GM23248 (cell line): ENCODE data around the gene HAND2. TPM values are rescaled to one million over a fixed set of nuclear protein-coding genes. Genes with fewer than 3 reads are reported as not detected.
A peak's percentile ranks its signal among the peaks of the same experiment; 100 is the strongest.

Source experiments
- DNase-seq: peaks from one replicate; pipeline ENCODE4 v3.0.0-alpha.2; 2015
- H2AFZ ChIP-seq: fragments of 200-600 bp; sonication (generic); 2 replicates; pipeline ENCODE4 v1.6.1; 2016; ENCODE audit warnings: antibody characterized with exemption
- H3F3A ChIP-seq: fragments of 200-600 bp; sonication (generic); 2 replicates; pipeline ENCODE4 v1.6.1; 2016; ENCODE audit warnings: mild to moderate bottlenecking, antibody characterized with exemption, mixed run types; ENCODE audit not compliant: insufficient read depth
- H3K27ac ChIP-seq: fragments of 200-600 bp; sonication (generic); 2 replicates; pipeline ENCODE4 v1.5.1; 2016; ENCODE audit warnings: mild to moderate bottlenecking
- H3K27me3 ChIP-seq: fragments of 200-600 bp; sonication (generic); replicated peaks from 2 replicates; pipeline ENCODE4 v1.6.1; 2016; ENCODE audit warnings: mild to moderate bottlenecking; ENCODE audit not compliant: insufficient read depth
- H3K36me3 ChIP-seq: fragments of 200-600 bp; sonication (generic); 2 replicates; pipeline ENCODE4 v1.6.1; 2016; ENCODE audit warnings: low read depth, mild to moderate bottlenecking
- H3K4me1 ChIP-seq: fragments of 200-600 bp; sonication (generic); 2 replicates; pipeline ENCODE4 v1.6.1; 2016; ENCODE audit warnings: mild to moderate bottlenecking; ENCODE audit not compliant: insufficient read depth
- H3K4me2 ChIP-seq: fragments of 200-600 bp; sonication (generic); one replicate; pipeline ENCODE4 v1.6.1; 2016; ENCODE audit warnings: mild to moderate bottlenecking; ENCODE audit not compliant: unreplicated experiment
- H3K4me3 ChIP-seq: fragments of 200-600 bp; sonication (generic); 2 replicates; pipeline ENCODE4 v1.5.1; 2016; ENCODE audit warnings: mild to moderate bottlenecking
- H3K79me2 ChIP-seq: fragments of 200-600 bp; sonication (generic); 2 replicates; pipeline ENCODE4 v1.6.1; 2016; ENCODE audit warnings: mild to moderate bottlenecking; ENCODE audit not compliant: insufficient read depth
- H3K9ac ChIP-seq: fragments of 200-600 bp; sonication (generic); 2 replicates; pipeline ENCODE4 v1.6.1; 2016; ENCODE audit warnings: mild to moderate bottlenecking
- H3K9me2 ChIP-seq: fragments of 200-600 bp; sonication (generic); 2 replicates; pipeline ENCODE4 v1.6.1; 2016; ENCODE audit warnings: mixed run types, mild to moderate bottlenecking, moderate library complexity; ENCODE audit not compliant: insufficient read depth
- H3K9me3 ChIP-seq: fragments of 200-600 bp; sonication (generic); one replicate; pipeline ENCODE4 v1.6.1; 2017; ENCODE audit warnings: low read depth
- H4K20me1 ChIP-seq: fragments of 200-600 bp; sonication (generic); 2 replicates; pipeline ENCODE4 v1.6.0; 2016; ENCODE audit not compliant: insufficient read depth
- EZH2 ChIP-seq: fragments of 200-600 bp; sonication (generic); IDR thresholded peaks from 2 replicates; pipeline ENCODE4 v1.6.1; 2018; ENCODE audit warnings: antibody characterized with exemption, mild to moderate bottlenecking; ENCODE audit not compliant: insufficient read depth, poor library complexity, severe bottlenecking
- EZH2phosphoT487 ChIP-seq: fragments of 200-600 bp; sonication (generic); IDR thresholded peaks from 2 replicates; pipeline ENCODE4 v1.6.1; 2018; ENCODE audit warnings: antibody characterized with exemption, moderate library complexity, mild to moderate bottlenecking, low read depth; ENCODE audit not compliant: insufficient read depth
- WGBS, 2 experiments: methylation state at CpG; one replicate each; pipeline ENCODE4 v1.1.6; 2015 to 2017; ENCODE audit warnings: low lambda C conversion rate in 2 of 2, low coverage in 1 of 2; ENCODE audit errors: missing lambda C conversion rate in 2 of 2; 5-methylcytosine and 5-hydroxymethylcytosine counted together
- in situ Hi-C: fragments of 300-500 bp; cut with MboI; formaldehyde crosslinking; loops from 2 replicates; pipeline ENCODE4 v1.15.0; 2020
- polyA plus RNA-seq: library from polyadenylated mRNA; unstranded; fragments of >200 nt; fragmentation: Nextera tagmentation; extraction: Ambion mirVana; gene quantifications from 2 replicates; pipeline ENCODE4 v1.2.1, GENCODE V29; 2016
- total RNA-seq: library from RNA; depleted of rRNA; stranded (reverse); fragments of >200 nt; shearing (Covaris generic); gene quantifications from 2 replicates; pipeline ENCODE4 v1.2.3, GENCODE V29; 2014

Gene HAND2
- total and polyA plus RNA-seq, 2 experiments from 2014 or later: 11.2 to 19.3 TPM

DNA sequence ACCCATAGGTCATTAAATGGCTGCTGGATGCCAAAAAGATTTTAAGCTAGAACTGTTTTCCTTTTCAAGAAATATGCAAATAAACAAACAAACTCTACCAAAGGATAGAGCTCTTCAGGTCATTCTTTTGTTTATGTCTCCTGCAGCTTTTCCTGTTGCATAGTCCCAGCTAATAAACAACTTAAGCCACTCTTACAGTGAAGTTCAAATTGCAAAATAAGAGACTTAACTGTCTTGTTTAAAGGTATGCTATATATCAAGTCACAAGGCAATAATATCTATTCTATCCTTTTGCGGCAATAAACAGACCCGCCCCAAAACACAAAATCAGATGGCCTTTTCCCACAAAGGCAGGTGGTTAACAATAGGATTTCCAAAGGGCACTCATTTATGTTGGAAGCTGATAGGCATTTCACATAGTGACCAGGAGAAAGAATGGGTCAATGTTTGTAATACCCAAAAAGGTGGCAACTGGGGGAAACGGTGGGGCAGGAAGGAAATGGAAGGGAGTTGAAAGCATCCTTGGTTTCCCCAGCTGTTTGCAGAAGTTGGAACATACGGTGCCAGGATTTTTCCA, 15.3 kb downstream of the HAND2 start:
- in situ Hi-C loops: loop anchor here (25.0 kb wide), 1 partner anchor 798 kb away; no protein-coding TSS in a partner anchor
- Histone ChIP-seq H2AFZ (no peak overlapping the region), H3K79me2 (peaks cover 12% of the 10 kb centered on the region; the same call in 1 of the 2 replicates), H3K4me2 (no peak overlapping the region), H3K27me3 (no peaks in the 10 kb centered on the region), H3K9me2 (no peaks in the 10 kb centered on the region), H3K27ac (no peak overlapping the region), H3K36me3 (no peaks in the 10 kb centered on the region; the same call in 1 of the 2 replicates), H3K4me3 (no peak overlapping the region), H3K9ac (no peak overlapping the region), H4K20me1 (no peaks in the 10 kb centered on the region), H3K9me3 (no peaks in the 10 kb centered on the region), H3K4me1 (peaks cover 17% of the 10 kb centered on the region), H3F3A (peaks cover 27% of the 10 kb centered on the region)
- TF ChIP-seq EZH2phosphoT487 (no peak), EZH2 (no peak)
- DNase-seq: no peak
- WGBS, 2 experiments: 94 to 96% methylated on average over 4 of the region's 4 CpGs

DNA sequence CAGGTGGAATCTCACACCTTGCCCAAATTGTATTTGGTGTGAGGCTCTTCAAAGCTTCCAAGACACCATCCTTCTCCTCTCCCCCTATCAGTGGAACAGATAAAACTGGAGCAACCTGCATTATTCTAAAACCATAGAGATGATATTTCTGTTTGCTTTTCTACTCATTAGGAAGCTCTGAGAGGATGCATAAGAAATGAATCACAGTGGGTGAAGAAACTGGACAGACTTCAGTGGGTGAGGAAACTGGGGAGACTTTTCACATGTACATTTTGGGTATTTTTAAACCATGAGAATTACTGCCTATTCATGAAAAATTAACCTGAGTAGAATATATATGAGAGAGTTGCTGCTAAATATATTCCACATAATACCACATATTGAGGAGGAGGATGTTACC, 16.4 kb downstream of the HAND2 start:
- Histone ChIP-seq H3K4me3 (no peak overlapping the region), H3F3A (peaks cover 24% of the 10 kb centered on the region), H3K79me2 (peaks cover 14% of the 10 kb centered on the region; the same call in 1 of the 2 replicates), H3K9ac (no peak overlapping the region), H3K9me2 (no peaks in the 10 kb centered on the region), H2AFZ (no peak overlapping the region), H3K4me1 (peaks cover 10% of the 10 kb centered on the region), H3K36me3 (no peaks in the 10 kb centered on the region; the same call in 1 of the 2 replicates), H3K27ac (peak overlapping the region; percentile 32; the same call in 1 of the 2 replicates), H4K20me1 (no peaks in the 10 kb centered on the region), H3K4me2 (peak overlapping the region; percentile 1), H3K27me3 (no peaks in the 10 kb centered on the region), H3K9me3 (no peaks in the 10 kb centered on the region)
- TF ChIP-seq EZH2 (no peak), EZH2phosphoT487 (no peak)
- in situ Hi-C loops: loop anchor here (25.0 kb wide), 1 partner anchor 799 kb away; no protein-coding TSS in a partner anchor
- DNase-seq: peak; percentile 70

DNA sequence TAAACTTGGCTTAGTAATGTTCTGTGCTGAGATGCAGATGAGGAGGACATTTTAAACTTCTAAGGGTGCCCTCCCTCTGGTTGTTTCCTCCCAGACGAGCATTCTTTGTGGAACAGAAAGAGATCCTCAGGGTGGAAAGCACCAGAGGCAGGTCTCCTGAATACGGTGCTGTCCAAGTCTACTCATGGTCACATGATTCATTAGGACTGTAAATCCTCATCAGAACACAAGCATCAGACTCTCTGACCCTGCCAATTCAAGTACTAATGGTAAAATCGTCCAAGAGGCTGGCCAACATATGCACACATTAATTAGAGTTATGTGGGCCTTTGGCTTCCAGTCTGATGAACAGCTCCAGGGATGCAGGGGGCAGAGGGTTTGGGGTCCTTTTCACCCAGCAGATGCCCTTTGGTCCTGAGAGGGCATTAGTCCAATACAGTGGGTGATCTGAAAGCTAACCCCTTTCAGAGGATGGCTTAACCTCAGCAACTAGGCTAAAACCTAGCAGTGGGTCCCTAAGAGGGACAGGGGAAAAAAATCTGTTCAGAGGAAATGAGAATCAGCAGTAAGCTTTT, 18.2 kb downstream of the HAND2 start:
- Histone ChIP-seq H3K27ac (no peak overlapping the region), H3K9ac (no peak overlapping the region), H2AFZ (no peak overlapping the region), H4K20me1 (no peaks in the 10 kb centered on the region), H3K79me2 (peaks cover 14% of the 10 kb centered on the region; the same call in 1 of the 2 replicates), H3K4me3 (no peak overlapping the region), H3F3A (peaks cover 24% of the 10 kb centered on the region), H3K4me1 (peaks cover 10% of the 10 kb centered on the region), H3K36me3 (no peaks in the 10 kb centered on the region; the same call in 1 of the 2 replicates), H3K9me3 (no peaks in the 10 kb centered on the region), H3K9me2 (no peaks in the 10 kb centered on the region), H3K27me3 (no peaks in the 10 kb centered on the region), H3K4me2 (no peak overlapping the region)
- 42 to 44% methylated on average over 3 of the region's 3 CpGs for WGBS, 2 experiments
- no peak for DNase-seq
- in situ Hi-C loops: loop anchor here (25.0 kb wide), 1 partner anchor 800 kb away; no protein-coding TSS in a partner anchor
- no peak for TF ChIP-seq EZH2phosphoT487
- no peak for TF ChIP-seq EZH2

DNA sequence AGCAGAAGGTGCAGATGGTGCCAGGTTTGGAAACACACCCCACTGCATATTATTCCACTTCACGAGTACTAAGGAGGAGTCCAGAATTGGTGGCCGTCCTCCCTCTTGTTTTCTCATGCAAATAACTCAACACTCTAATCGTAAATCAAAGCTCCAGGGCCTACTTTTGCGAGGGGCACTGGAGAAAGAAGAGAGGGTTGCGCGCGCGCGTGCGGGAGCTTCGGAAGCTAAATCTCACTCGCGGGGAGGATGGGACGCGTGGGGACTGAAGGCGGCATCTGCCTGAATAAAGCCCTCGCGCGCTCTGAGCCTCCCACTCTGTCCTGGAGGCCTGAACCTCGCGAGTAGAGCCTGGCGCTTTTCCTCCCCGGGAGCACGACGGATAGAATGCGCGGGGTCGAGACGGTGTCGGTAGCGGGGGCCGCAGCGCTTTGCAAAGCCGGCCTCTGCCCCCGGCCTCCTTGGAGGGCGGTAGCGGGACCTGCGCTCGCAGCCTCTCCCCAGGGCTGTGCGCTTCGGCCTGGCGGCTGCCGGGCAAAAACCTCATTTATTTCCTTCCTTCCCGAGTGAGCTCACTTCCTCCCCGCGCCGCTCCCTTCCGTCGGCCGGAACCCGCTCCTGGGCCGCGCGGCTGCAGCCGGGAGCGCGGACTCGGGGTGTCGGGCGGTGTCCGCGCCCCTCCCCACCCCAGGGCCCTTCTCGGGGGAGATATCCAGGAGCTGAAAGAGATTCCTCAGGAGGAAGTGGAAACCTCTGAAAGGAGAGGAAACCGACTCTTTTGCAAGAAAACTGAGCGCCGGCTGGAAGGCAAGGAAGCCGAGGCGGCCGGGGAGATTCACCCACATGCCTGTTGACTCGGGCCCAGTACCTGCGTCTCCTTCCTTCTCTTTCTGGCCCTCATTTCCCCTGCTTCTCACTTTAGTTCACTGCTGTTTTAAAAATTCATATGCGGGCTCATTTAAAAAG, 20.7 kb downstream of the HAND2 start:
- DNase-seq: peak; percentile 86
- peaks cover 14% of the 10 kb centered on the region; the same call in 1 of the 2 replicates for H3K79me2 ChIP-seq
- H3F3A ChIP-seq: peaks cover 24% of the 10 kb centered on the region
- peak overlapping the region; percentile 91 for H2AFZ ChIP-seq
- no peaks in the 10 kb centered on the region for H3K9me3 ChIP-seq
- in situ Hi-C loops: loop anchor here (25.0 kb wide), 1 partner anchor 803 kb away; no protein-coding TSS in a partner anchor
- H3K9ac ChIP-seq: peak overlapping the region; percentile 84
- peak overlapping the region; percentile 85 for H3K4me2 ChIP-seq
- peaks cover 10% of the 10 kb centered on the region for H3K4me1 ChIP-seq
- H3K9me2 ChIP-seq: no peaks in the 10 kb centered on the region
- no peaks in the 10 kb centered on the region for H4K20me1 ChIP-seq
- H3K27me3 ChIP-seq: no peaks in the 10 kb centered on the region
- WGBS, 2 experiments: 2 to 3% methylated on average over 66 of the region's 72 CpGs
- TF ChIP-seq EZH2 (no peak), EZH2phosphoT487 (no peak)
- peak overlapping the region; percentile 88 for H3K4me3 ChIP-seq
- H3K27ac ChIP-seq: peak overlapping the region; percentile 67
- H3K36me3 ChIP-seq: no peaks in the 10 kb centered on the region; the same call in 1 of the 2 replicates
